Endothelial cell of umbilical vein (primary cell): Measurements from ENCODE around the gene FAM234B. TPM values are rescaled to one million over a fixed set of nuclear protein-coding genes. Genes with fewer than 3 reads are reported as not detected.
A peak's percentile ranks its signal among the peaks of the same experiment; 100 is the strongest.

Source experiments
- BruUV-seq: library from RNA; stranded (reverse); fragments of 400-500 nt; replicated peaks from 2 replicates; lab custom pipeline; 2021; lab: Mats Ljungman, UMichigan
- CTCF ChIA-PET: fragments of 300-600, 350-600 bp; sonication (Branson Sonifier 250); formaldehyde crosslinking; loops from one replicate; lab custom pipeline; 2021; ENCODE audit warnings: antibody characterized with exemption, inconsistent platforms; lab: Charles Lee
- POLR2A ChIA-PET: fragments of 300-600, 350-600 bp; sonication (Branson Sonifier 250); formaldehyde crosslinking; loops from one replicate; lab custom pipeline; 2021; ENCODE audit warnings: antibody characterized with exemption, inconsistent platforms; lab: Charles Lee
- DNase-seq: peaks from one replicate; pipeline ENCODE4 v3.0.0-alpha.2; 2011; ENCODE audit warnings: low read depth, low spot score
- FAIRE-seq: peaks from 2 replicates; lab custom pipeline; 2011; peaks lifted over from hg19 to GRCh38; lab: Jason Lieb, UNC
- H2AFZ ChIP-seq: 2 replicates; pipeline ENCODE4 v1.6.0; 2012; ENCODE audit warnings: low read depth, low read length, control low read depth, inconsistent platforms
- H3K27ac ChIP-seq: 2 replicates; pipeline ENCODE4 v1.5.1; 2011; ENCODE audit warnings: low read depth, mild to moderate bottlenecking, control low read depth, low read length, moderate library complexity; ENCODE audit not compliant: insufficient read depth
- H3K27me3 ChIP-seq, 2 experiments: 2 replicates each; pipeline versions ENCODE4 v1.6.0 to v1.6.1; 2011; ENCODE audit warnings: low read length in 2 of 2, mixed read lengths in 1 of 2; ENCODE audit not compliant: control insufficient read depth in 2 of 2, insufficient read depth in 2 of 2
- H3K36me3 ChIP-seq, 2 experiments: 2 replicates in 1 of 2; 3 replicates in 1 of 2; pipeline ENCODE4 v1.5.1; 2011; ENCODE audit warnings: low read length in 2 of 2, mild to moderate bottlenecking in 1 of 2, moderate library complexity in 1 of 2; ENCODE audit not compliant: control insufficient read depth in 2 of 2, insufficient read depth in 2 of 2; ENCODE audit errors: extremely low read depth in 1 of 2
- H3K4me1 ChIP-seq: 3 replicates; pipeline ENCODE4 v1.5.1; 2011; ENCODE audit warnings: mild to moderate bottlenecking, low read length; ENCODE audit not compliant: control insufficient read depth, insufficient read depth; ENCODE audit errors: extremely low read depth
- H3K4me2 ChIP-seq: 2 replicates; pipeline ENCODE4 v1.6.1; 2011; ENCODE audit warnings: low read length, control low read depth, mixed read lengths; ENCODE audit not compliant: insufficient read depth
- H3K4me3 ChIP-seq, 3 experiments: fragments of 200-600 bp in 1 of 3; sonication (generic), shearing (Covaris generic) in 1 of 3; replicated peaks in 1 of 3; 2 replicates each; pipeline ENCODE4 v1.5.1; 2011 to 2016; ENCODE audit warnings: control low read depth in 3 of 3, low read length in 3 of 3, mild to moderate bottlenecking in 2 of 3, inconsistent platforms in 1 of 3, low read depth in 1 of 3, moderate library complexity in 1 of 3; ENCODE audit not compliant: insufficient read depth in 1 of 3
- H3K79me2 ChIP-seq: 2 replicates; pipeline ENCODE4 v1.6.0; 2012; ENCODE audit warnings: low read length, inconsistent platforms; ENCODE audit not compliant: control insufficient read depth, insufficient read depth
- H3K9ac ChIP-seq: replicated peaks from 2 replicates; pipeline ENCODE3; 2011; ENCODE audit warnings: low read length, control low read depth; ENCODE audit not compliant: insufficient read depth; ENCODE audit errors: extremely low read depth
- H3K9me1 ChIP-seq: replicated peaks from 3 replicates; pipeline ENCODE4 v1.6.0; 2011; ENCODE audit warnings: mild to moderate bottlenecking, low read length; ENCODE audit not compliant: control insufficient read depth, insufficient read depth; ENCODE audit errors: extremely low read depth
- H3K9me3 ChIP-seq: replicated peaks from 2 replicates; pipeline ENCODE4 v1.5.1; 2012; ENCODE audit warnings: low read length, inconsistent platforms; ENCODE audit not compliant: control insufficient read depth, insufficient read depth
- H4K20me1 ChIP-seq: replicated peaks from 2 replicates; pipeline ENCODE3; 2011; ENCODE audit warnings: mild to moderate bottlenecking, low read length; ENCODE audit not compliant: control insufficient read depth, insufficient read depth; ENCODE audit errors: extremely low read depth
- EZH2 ChIP-seq: IDR thresholded peaks from 2 replicates; pipeline ENCODE4 v1.6.1; 2012; ENCODE audit warnings: borderline replicate concordance, low read depth, mild to moderate bottlenecking, moderate library complexity, low read length, inconsistent platforms; ENCODE audit not compliant: severe bottlenecking
- FOS ChIP-seq: IDR thresholded peaks from 2 replicates; pipeline ENCODE4 v1.6.1; 2011; ENCODE audit warnings: mild to moderate bottlenecking, low read length, moderate library complexity, borderline replicate concordance; ENCODE audit not compliant: insufficient read depth
- GATA2 ChIP-seq: IDR thresholded peaks from 2 replicates; pipeline ENCODE4 v1.7.0; 2011; ENCODE audit warnings: low read depth, mild to moderate bottlenecking, moderate library complexity, mixed read lengths, low read length; ENCODE audit not compliant: insufficient read length, insufficient read depth
- JUN ChIP-seq: IDR thresholded peaks from 2 replicates; pipeline ENCODE4 v1.6.1; 2011; ENCODE audit warnings: borderline replicate concordance, low read depth; ENCODE audit not compliant: insufficient read length, insufficient read depth
- MYC ChIP-seq: IDR thresholded peaks from one replicate; pipeline ENCODE4 v1.6.1; 2011; ENCODE audit warnings: mild to moderate bottlenecking, low read depth, low read length
- POLR2A ChIP-seq: IDR thresholded peaks from 2 replicates; pipeline ENCODE4 v1.6.1; 2012; ENCODE audit warnings: low read depth, mild to moderate bottlenecking, control low read depth, low read length
- POLR2AphosphoS5 ChIP-seq: IDR thresholded peaks from 2 replicates; pipeline ENCODE4 v1.6.1; 2012; ENCODE audit warnings: low read depth, mild to moderate bottlenecking, control low read depth, low read length, moderate library complexity; ENCODE audit not compliant: insufficient read depth
- dilution Hi-C: fragments of 300-500 bp; cut with MboI; formaldehyde crosslinking; loops from one replicate; pipeline ENCODE4 v1.15.0; 2019; ENCODE audit warnings: low sequenced_read_pairs; ENCODE audit not compliant: extremely low pct_ligation_motif_present
- intact Hi-C: fragments of 100-400 bp; cut with micrococcal nuclease; formaldehyde crosslinking; loops from one replicate; pipeline ENCODE4 v1.10.0; 2022
- polyA plus RNA-seq, 4 experiments: library from polyadenylated mRNA; depleted of rRNA in 3 of 4; stranded (reverse) in 3 of 4; unstranded in 1 of 4; fragments of >200 nt; gene quantifications; 2 replicates each; pipeline versions ENCODE4 v1.2.1 to v1.2.3, GENCODE V29; 2011 to 2012; ENCODE audit warnings: missing spikeins in 1 of 4
- total RNA-seq: library from RNA; stranded (reverse); gene quantifications from 2 replicates; pipeline ENCODE4 v1.2.3, GENCODE V29; 2021
- TF ChIP-seq, protein P1 (sequence below): IDR thresholded peaks from 2 replicates; pipeline ENCODE4 v1.6.1; 2011; ENCODE audit not compliant: insufficient read depth, insufficient read length
- TF ChIP-seq, protein P2 (sequence below), 2 donors: IDR thresholded peaks; 1 replicate in 1 of 2; 2 replicates in 1 of 2; pipeline ENCODE4 v1.5.1; 2011; ENCODE audit warnings: low read length in 2 of 2, mild to moderate bottlenecking in 2 of 2, moderate library complexity in 2 of 2, control low read depth in 1 of 2, inconsistent platforms in 1 of 2, low read depth in 1 of 2; ENCODE audit not compliant: insufficient read depth in 1 of 2; ENCODE audit errors: extremely low read depth in 1 of 2

FAM234B gene
- total and polyA plus RNA-seq, 2 donors (not counting 3 experiments of a cell fraction or from before 2014, with no cell fraction given): 4.9 to 13.2 TPM

DNA sequence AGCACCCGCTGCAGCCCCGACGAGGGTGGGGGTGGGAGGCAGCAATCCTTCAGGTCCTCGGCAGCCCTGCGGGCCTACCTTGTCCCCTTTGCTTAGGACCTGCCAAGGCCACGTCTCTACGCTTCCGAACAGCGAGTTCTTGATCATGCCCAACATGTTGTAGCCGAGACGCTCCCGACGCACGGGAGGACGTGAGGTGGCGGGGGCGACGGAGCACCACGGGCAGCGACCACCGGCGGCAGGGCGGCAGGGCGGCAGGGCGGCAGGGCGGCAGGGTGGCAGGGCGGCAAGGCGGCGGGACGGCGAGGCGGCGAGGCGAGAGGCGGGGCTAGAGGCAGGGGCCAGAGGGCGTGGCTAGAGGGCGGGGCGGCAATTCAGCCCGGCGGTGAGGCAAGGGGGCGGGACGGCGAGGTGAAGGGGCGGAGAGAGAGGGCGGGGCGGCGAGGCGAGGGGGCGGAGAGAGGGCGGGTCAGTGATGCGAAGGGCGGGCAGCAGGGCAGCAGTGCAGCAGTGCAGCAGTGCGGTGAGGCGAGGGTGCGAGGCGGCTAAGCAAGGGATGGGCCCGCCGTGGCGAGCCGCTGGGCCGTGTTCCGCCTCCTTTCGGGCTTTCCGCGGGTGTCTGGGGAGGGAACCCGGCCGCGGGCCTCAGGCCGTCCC, 44.1 kb upstream of the FAM234B start, which contains the start of gene HEBP1:
Gene HEBP1, minus strand, starts transcription at position 307 of the 657 bp plus-strand sequence. Its CDS starts 151 bp downstream, at position 156.
- dilution Hi-C loops: no loop called here

DNA sequence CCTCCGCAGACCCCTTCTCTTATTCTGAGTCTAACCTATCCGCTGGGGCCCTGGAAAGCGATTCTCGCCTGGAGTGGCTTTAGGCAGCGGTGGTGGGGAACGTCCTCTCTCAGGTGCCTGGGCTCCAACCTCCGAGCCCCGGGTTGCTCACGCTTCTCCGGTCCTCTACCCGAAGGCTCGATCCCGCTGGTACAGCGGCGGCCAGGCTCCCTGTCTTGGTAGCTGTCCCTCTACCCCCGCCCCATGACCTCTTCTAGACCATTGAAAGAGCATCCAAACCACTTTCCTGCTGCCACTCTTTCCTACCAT, 43.6 kb upstream of the FAM234B start:
- BruUV-seq: TSS peak; percentile 76
- Histone ChIP-seq H4K20me1 (no peaks in the 10 kb centered on the region), H3K27ac (peak overlapping the region; percentile 71), H3K27me3 (no peaks in the 10 kb centered on the region), H3K9ac (peak overlapping the region; percentile 71), H3K4me2 (peak overlapping the region; percentile 51), H3K79me2 (peaks cover 8% of the 10 kb centered on the region), H3K9me3 (no peaks in the 10 kb centered on the region), H3K36me3 (no peaks in the 10 kb centered on the region), H2AFZ (peak overlapping the region; percentile 60), H3K9me1 (no peaks in the 10 kb centered on the region), H3K4me3 (peak overlapping the region; percentile 44 to 55 (median 53)), H3K4me1 (peaks cover 22% of the 10 kb centered on the region)
- ChIA-PET POLR2A (no interaction called here), CTCF (interaction anchor here (0.9 to 1.8 kb wide), 4 partner anchors 15 to 211 kb away, joined by 3 to 13 read pairs (median 4); no protein-coding TSS in a partner anchor)
- FAIRE-seq: no peak
- dilution Hi-C loops (no loop called here), intact Hi-C loops (loop anchor here (1.0 to 2.0 kb wide), 7 partner anchors 44 to 210 kb away; partner anchors contain the start of genes EMP1 and FAM234B)
- no peak for DNase-seq
- no peak for TF ChIP-seq POLR2A
- no peak for TF ChIP-seq GATA2
- TF ChIP-seq POLR2AphosphoS5: no peak
- TF ChIP-seq JUN: no peak
- no peak for TF ChIP-seq MYC
- TF ChIP-seq, protein P1, sequence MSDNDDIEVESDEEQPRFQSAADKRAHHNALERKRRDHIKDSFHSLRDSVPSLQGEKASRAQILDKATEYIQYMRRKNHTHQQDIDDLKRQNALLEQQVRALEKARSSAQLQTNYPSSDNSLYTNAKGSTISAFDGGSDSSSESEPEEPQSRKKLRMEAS: no peak
- no peak for TF ChIP-seq FOS
- no peak for TF ChIP-seq EZH2
- TF ChIP-seq, protein P2, sequence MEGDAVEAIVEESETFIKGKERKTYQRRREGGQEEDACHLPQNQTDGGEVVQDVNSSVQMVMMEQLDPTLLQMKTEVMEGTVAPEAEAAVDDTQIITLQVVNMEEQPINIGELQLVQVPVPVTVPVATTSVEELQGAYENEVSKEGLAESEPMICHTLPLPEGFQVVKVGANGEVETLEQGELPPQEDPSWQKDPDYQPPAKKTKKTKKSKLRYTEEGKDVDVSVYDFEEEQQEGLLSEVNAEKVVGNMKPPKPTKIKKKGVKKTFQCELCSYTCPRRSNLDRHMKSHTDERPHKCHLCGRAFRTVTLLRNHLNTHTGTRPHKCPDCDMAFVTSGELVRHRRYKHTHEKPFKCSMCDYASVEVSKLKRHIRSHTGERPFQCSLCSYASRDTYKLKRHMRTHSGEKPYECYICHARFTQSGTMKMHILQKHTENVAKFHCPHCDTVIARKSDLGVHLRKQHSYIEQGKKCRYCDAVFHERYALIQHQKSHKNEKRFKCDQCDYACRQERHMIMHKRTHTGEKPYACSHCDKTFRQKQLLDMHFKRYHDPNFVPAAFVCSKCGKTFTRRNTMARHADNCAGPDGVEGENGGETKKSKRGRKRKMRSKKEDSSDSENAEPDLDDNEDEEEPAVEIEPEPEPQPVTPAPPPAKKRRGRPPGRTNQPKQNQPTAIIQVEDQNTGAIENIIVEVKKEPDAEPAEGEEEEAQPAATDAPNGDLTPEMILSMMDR (IDR thresholded peaks at IDR 0.05; ENCODE audit: extremely low read depth in 1 of 2, insufficient read depth in 1 of 2, low read depth in 1 of 2, low read length in 2 of 2): no peak

More for the DNA sequence above, 44.1 kb upstream of the FAM234B start, which contains the start of gene HEBP1:
- Histone ChIP-seq H3K27ac (peak within 1 kb of the TSS; percentile 71), H3K9me3 (no peaks in the 10 kb centered on the region), H3K4me2 (peak within 1 kb of the TSS; percentile 78), H3K4me3 (peak within 1 kb of the TSS; percentile 55 to 87 (median 85)), H3K9me1 (no peaks in the 10 kb centered on the region), H3K9ac (peak within 1 kb of the TSS; percentile 92), H3K4me1 (peaks cover 22% of the 10 kb centered on the region), H2AFZ (peak within 1 kb of the TSS; percentile 90), H3K79me2 (peaks cover 8% of the 10 kb centered on the region), H3K27me3 (no peaks in the 10 kb centered on the region), H3K36me3 (no peaks in the 10 kb centered on the region), H4K20me1 (no peaks in the 10 kb centered on the region)
- ChIA-PET CTCF (interaction anchor here (0.9 to 2.0 kb wide), 6 partner anchors 84 to 235 kb away, joined by 3 to 13 read pairs (median 3); no protein-coding TSS in a partner anchor), POLR2A (no interaction called here)
- TF ChIP-seq POLR2A (peak; percentile 91), POLR2AphosphoS5 (peak; percentile 88)
- TF ChIP-seq, protein P1: no peak
- no TSS peak for BruUV-seq
- FAIRE-seq (peak; percentile 85), DNase-seq (peak; percentile 89)
- intact Hi-C loops: loop anchor here (1.0 to 2.0 kb wide), 7 partner anchors 44 to 210 kb away; partner anchors contain the start of genes EMP1 and FAM234B
